ENCODE measurements around the gene GPR107.

GRCh38 chr9:130137081-130137640 lies 83.5 kb downstream of the GPR107 start:
- TF ChIP-seq PATZ1 (CRISPR knock-in tag; IDR thresholded peaks at IDR 0.05; ENCODE audit: borderline replicate concordance): no peak
- TF ChIP-seq CREB5 (CRISPR knock-in tag; IDR thresholded peaks at IDR 0.05; ENCODE audit: low read depth): no peak
- TF ChIP-seq OSR1 (CRISPR knock-in tag; IDR thresholded peaks at IDR 0.05): no peak
- no peak for TF ChIP-seq PPARA (CRISPR knock-in tag; IDR thresholded peaks at IDR 0.05; ENCODE audit: borderline replicate concordance)
- no peak for TF ChIP-seq ZFP3 (CRISPR knock-in tag; IDR thresholded peaks at IDR 0.05)
- TF ChIP-seq ZNF565 (CRISPR knock-in tag; conservative IDR thresholded peaks at IDR 0.05; ENCODE audit: low read depth): no peak
- TF ChIP-seq TSHZ2 (CRISPR knock-in tag; IDR thresholded peaks at IDR 0.05): no peak
